Hindlimb muscle (tissue), 1 donor: ENCODE results near the gene HLA-DQA1. TPM values are rescaled to one million over a fixed set of nuclear protein-coding genes. Genes with fewer than 3 reads are reported as not detected.
"Not testable (repeated sequence)": the region's sequence is repeated elsewhere in the genome, so short reads cannot be mapped to it uniquely, and the experiment has no call there.

Experiments used
- DNase-seq: peaks from one replicate; pipeline ENCODE4 v3.0.0-alpha.2; 2013
- polyA plus RNA-seq: library from polyadenylated mRNA; unstranded; fragments of 120-200 nt; gene quantifications from one replicate; pipeline ENCODE4 v1.2.1, GENCODE V29; 2013; ENCODE audit not compliant: insufficient read length

The HLA-DQA1 gene
- polyA plus RNA-seq, 1 donor: 9.5 TPM

DNA sequence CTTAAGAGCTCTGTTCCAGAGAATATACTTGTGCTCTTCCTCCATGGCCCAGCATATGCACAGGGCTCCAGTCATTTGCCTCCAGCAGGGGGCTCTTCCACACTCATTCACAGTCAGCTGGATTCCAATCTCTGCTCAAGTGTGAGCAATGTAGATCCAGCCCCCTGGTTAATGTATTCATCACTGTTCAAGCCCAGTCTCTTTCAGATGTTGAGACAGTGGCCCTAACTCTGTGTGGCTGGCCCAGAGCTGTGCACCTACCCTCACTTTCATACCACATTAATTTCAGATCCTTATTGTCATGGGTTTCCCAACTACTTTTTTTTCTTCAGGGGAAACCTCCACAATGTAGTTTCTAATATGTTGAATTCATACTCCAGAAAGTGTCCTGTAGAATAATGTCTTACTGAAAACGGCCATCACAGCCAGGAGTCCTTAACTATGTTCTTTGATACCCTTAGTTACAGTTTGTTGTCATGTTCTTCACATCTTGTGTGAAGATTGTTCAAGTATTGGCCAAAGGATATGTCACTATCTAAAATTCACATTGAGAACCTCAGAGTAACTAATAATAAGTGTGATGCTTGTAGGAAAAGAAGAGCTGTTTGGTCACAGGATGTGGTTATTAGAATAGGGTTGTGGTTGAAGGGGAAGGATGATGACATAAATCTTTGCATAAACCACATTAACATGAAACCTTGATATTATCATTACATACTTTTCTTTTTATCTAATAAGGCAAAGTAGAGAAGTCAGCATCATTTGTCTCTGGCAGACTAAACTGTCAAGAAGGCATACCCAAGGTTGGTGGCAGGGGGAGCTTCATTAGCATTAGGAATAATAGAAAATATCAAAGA is 14.4 kb upstream of the HLA-DQA1 start:
- no peak for DNase-seq

DNA sequence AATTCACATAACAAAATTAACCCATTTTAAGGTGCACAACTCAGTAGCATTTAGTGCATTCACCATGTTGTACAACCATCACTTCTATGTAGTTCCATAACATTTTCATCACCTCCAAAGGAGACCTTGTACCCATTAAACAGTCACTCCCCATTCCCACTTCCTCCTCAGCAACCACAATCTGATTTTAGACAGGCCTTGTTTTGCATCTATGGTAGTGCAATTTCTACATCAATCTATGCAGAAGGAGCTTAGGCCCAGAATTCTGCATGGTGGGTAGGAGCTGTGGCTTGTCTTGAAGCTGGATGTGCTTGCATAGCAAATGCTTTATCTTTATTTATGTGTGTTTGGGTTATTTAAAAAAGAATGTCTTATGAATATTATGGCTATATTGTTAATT is 13.5 kb upstream of the HLA-DQA1 start:
- DNase-seq: no peak

DNA sequence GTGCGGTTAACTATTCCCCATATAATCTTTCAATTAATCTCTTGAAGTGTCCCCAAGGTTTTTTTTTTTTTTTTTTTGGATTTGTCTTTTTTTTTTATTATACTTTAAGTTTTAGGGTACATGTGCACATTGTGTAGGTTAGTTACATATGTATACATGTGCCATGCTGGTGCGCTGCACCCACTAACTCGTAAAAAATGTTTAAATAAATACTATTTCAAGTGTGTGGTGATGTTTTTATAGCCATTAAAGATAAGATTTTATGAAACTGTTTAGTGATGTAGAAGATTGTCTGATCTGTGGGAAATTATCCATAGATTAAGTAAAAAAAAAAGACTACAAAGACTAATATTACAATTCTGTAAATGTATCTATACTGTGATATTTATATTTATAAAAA is 12.6 kb upstream of the HLA-DQA1 start:
- no peak for DNase-seq

DNA sequence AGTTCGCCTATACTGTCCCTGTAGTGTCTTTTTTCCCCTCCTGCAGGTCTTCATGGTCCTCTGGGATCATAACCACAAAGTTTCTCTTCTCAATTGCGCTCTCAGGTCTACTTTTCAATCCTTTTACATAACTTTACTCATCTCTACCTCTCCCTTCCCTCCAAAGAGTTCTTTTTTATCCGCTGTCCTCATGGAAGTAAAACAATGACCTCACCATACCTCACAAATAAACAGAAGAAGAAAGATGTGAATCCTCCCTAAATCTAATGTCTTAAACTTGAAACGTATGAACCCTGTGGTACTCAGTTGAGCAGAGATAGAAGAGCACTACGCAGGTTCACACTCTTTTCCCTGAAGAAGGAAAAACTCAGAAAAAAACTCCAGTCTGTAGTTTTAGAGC is 12.1 kb upstream of the HLA-DQA1 start:
- no peak for DNase-seq

- no peak for DNase-seq
Measured at GRCh38 chr6:32627249-32627648, 10.0 kb upstream of the HLA-DQA1 start.

DNA sequence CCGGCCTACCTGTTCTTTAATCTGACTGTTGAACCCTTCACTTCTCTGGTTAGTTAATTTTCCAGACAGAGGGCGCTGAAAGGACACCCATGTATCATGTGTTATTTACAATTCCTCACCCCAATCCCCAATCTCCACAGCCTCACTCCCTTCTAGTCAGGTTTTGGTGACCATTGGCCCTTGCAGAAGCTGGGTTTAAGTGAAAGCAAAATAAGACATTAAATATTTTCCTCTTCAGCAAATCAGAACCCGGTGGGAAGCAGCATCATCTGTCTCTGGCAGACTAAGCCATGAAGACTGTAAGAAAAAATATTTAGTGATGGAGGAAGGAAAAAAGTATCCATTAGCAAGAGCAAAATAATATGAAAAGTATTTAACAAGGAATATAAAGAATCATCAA is 9.4 kb upstream of the HLA-DQA1 start:
- DNase-seq: no peak

GRCh38 chr6:32629793-32630192 is 7.4 kb upstream of the HLA-DQA1 start:
- not testable (repeated sequence) for DNase-seq

DNA sequence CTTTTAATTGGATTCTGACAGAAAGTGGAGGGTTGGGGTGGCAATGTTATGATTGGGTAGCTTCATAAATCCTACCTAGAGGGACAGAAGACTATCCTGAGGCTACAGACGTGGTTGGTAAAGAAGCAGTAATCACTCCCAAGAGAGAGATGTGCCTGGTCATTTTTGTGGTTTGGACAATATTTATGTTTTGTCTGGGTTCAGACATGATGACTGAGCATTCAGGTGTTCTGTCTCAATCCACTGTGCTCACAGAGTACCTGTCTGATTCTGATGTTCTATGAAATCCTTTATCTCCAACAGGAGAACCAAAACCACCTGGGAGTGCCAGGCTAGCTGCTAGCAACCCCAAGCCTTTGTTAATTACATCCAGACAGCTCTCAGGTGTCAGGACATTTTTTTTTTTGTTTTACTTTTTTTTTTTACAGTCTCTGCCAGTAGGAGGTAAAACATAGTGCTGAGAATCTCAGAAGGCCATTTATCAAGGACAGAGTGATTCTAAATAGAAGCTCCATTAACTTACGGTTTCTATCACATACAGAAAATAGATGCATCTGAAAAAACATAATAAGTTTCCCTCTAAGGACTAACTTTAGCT is 1.6 kb upstream of the HLA-DQA1 start:
- DNase-seq: no peak

DNA sequence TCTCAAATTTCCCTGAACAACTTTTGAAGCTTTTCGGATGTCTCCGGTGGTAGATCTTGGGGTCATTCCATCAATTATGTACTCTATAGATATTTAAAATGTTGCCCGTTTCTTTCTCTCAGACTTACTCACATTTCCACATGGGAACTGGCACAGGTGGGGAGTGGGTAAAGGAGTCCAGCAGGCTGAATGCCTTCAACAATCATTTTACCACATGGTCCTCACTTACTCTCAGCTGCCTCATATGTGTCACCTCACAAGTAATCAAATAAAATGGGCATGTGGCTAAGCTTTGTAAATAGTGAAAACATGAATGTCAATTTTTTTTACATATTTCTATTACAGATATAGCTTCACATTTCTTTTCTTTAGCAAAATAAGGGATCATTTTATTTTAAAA is 677 bp downstream of the HLA-DQA1 start:
- no peak for DNase-seq

GRCh38 chr6:32638532-32639219 is 1.5 kb downstream of the HLA-DQA1 start:
- DNase-seq: no peak

GRCh38 chr6:32639440-32640394 is 2.5 kb downstream of the HLA-DQA1 start:
- DNase-seq: no peak

GRCh38 chr6:32641122-32641521 is 3.9 kb downstream of the HLA-DQA1 start:
- no peak for DNase-seq

GRCh38 chr6:32641785-32642719 is 4.8 kb downstream of the HLA-DQA1 start:
- not testable (repeated sequence) for DNase-seq

- no peak for DNase-seq
Measured at GRCh38 chr6:32642720-32643106, 5.5 kb downstream of the HLA-DQA1 start.

DNA sequence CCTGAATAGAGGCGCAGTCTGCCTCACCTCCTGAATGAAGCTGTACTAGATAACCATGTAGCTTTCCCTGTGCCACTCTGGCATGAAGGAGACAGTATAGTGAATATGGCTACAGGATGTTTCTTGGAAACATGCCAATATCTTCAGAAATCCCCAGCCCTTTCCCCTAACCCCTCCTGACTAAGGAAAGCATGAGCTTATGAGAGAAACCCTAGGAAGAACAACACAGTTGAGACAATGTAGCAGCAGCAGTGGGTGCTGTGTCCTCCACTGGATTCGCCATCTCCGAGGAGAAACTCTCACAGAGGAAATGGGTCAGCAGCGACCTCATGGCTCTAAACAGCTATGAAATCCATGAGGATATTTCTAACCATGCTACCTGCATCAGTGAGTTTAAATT is 6.7 kb downstream of the HLA-DQA1 start:
- no peak for DNase-seq

DNA sequence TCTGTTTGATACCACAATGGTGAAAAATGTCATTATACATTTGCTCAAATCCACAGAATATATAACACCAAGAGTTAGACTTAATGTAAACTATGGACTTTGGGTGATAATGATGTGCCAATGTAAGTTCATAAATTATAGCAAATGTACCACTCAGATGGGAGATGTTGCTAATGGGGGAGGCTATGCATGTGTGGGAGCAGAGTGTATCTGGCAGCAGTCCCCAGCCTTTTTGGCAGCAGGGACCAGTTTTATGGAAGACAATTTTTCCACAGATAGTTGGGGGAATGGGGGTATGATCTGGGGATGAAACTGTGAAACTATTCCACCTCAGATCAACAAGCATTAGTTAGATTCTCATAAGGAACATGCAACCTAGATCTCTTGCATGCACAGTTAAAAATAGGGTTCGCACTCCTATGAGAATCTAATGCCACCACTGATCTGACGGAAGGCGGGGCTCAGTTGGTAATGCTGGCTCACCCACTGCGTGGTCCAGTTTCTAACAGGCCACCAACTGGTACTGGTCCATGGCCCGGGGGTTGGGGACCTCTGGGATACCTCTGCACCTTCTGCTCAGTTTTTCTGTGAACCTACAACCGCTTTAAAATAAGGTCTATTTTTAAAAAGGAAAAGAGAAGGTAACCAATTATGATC is 8.0 kb downstream of the HLA-DQA1 start:
- no peak for DNase-seq

GRCh38 chr6:32655203-32655710 is 18.1 kb downstream of the HLA-DQA1 start:
- DNase-seq: no peak

- DNase-seq: not testable (repeated sequence)
Measured at GRCh38 chr6:32657329-32657728, 20.1 kb downstream of the HLA-DQA1 start.

DNA sequence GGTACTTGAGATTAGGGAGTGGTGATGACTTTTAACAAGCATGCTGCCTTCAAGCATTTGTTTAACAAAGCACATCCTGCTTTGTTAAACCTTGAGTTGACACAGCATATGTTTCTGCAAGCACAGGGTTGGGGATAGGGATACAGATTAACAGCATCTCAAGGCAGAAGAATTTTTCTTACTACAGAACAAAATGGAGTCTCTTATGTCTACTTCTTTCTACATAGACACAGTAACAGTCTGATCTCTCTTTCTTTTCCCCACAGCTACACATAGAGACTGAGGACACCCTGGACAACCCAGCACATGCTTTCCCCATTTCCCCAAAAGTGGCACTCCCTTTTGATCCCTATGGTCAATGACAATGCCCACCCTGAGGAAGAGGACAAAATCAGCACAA is 20.6 kb downstream of the HLA-DQA1 start:
- DNase-seq: not testable (repeated sequence)

DNA sequence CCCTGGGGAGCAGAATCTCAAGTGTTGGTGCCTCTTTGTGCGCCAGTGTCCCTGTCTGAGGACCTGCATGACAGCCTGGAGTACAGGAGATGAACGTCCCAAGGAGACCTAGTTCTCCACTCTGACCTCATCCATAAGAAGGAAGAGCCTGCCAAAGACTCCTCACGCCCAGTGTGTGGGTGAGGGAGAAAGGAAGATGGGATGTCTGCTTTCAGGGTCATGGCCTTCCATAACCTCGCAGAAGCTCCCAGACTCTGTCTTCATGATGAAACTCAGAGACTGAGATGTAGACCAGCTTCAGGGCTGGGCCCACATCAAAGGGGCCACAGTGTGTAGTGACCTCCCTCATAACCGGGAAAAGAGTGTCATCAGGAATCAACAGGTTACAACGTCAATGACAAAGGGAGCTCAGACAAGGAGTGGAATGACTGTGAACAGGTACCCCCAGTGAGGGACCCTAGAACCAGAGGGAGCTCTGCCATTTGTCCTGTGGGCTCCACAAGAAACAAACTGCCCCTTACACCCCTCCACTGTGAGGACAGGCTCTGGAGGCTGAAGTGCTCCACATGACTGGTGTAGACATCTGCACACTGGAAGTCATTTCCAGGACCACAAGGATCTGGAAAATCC is 21.2 kb downstream of the HLA-DQA1 start:
- no peak for DNase-seq
